OCI-LY3 (cell line): Measurements from ENCODE around the gene ZNF512.
"Not testable (repeated sequence)": the region's sequence is repeated elsewhere in the genome, so short reads cannot be mapped to it uniquely, and the experiment has no call there.

Experiments used
- H2AFZ ChIP-seq: fragments of 200-600, 300-600 bp; shearing (Covaris generic); 2 replicates; pipeline ENCODE4 v1.6.0; 2014; ENCODE audit warnings: antibody characterized with exemption, low read depth, low read length
- H3K27ac ChIP-seq: fragments of 200-600, 300-600 bp; sonication (generic); 2 replicates; pipeline ENCODE4 v1.5.1; 2014; ENCODE audit warnings: mild to moderate bottlenecking, low read length, moderate library complexity, mixed read lengths
- H3K27me3 ChIP-seq: fragments of 200-600, 300-600 bp; sonication (generic); 2 replicates; pipeline ENCODE4 v1.6.1; 2014; ENCODE audit warnings: low read depth, low read length, mixed read lengths
- H3K36me3 ChIP-seq: fragments of 200-600, 300-600 bp; sonication (generic); replicated peaks from 2 replicates; pipeline ENCODE3; 2014; ENCODE audit warnings: low read depth, low read length, mixed read lengths
- H3K4me1 ChIP-seq: fragments of 300-600, 200-600 bp; sonication (generic); 2 replicates; pipeline ENCODE4 v1.6.1; 2014; ENCODE audit warnings: low read length, mixed read lengths
- H3K4me2 ChIP-seq: fragments of 200-600, 300-600 bp; sonication (generic); 2 replicates; pipeline ENCODE4 v1.6.1; 2014; ENCODE audit warnings: low read length, mixed read lengths
- H3K4me3 ChIP-seq: fragments of 300-600, 200-600 bp; sonication (generic); 2 replicates; pipeline ENCODE4 v1.5.1; 2014; ENCODE audit warnings: antibody characterized with exemption, mild to moderate bottlenecking, low read length, moderate library complexity
- H3K79me2 ChIP-seq: fragments of 300-600, 200-600 bp; shearing (Covaris generic); 2 replicates; pipeline ENCODE4 v1.6.1; 2014; ENCODE audit warnings: mild to moderate bottlenecking, low read length, mixed read lengths
- H3K9ac ChIP-seq: fragments of 300-600, 200-600 bp; shearing (Covaris generic); 2 replicates; pipeline ENCODE4 v1.6.0; 2014; ENCODE audit warnings: mild to moderate bottlenecking, low read length, moderate library complexity
- H3K9me3 ChIP-seq: fragments of 200-600, 300-600 bp; shearing (Covaris generic); 2 replicates; pipeline ENCODE4 v1.6.1; 2014; ENCODE audit warnings: low read length, mixed read lengths; ENCODE audit not compliant: insufficient read depth
- H4K20me1 ChIP-seq: fragments of 200-600, 300-600 bp; sonication (generic); 2 replicates; pipeline ENCODE4 v1.6.1; 2016; ENCODE audit warnings: low read length, mixed read lengths; ENCODE audit not compliant: insufficient read depth
- EZH2phosphoT487 ChIP-seq: fragments of 200-600 bp; shearing (Covaris generic); IDR thresholded peaks from 2 replicates; pipeline ENCODE4 v1.6.1; 2018; ENCODE audit warnings: antibody characterized with exemption, mixed run types, low read depth
- TF ChIP-seq, protein P1 (sequence below): fragments of 200-600, 300-600 bp; sonication (generic); IDR thresholded peaks from 2 replicates; pipeline ENCODE4 v1.5.1; 2014; ENCODE audit warnings: antibody characterized with exemption, low read length, low read depth

Gene ZNF512

DNA sequence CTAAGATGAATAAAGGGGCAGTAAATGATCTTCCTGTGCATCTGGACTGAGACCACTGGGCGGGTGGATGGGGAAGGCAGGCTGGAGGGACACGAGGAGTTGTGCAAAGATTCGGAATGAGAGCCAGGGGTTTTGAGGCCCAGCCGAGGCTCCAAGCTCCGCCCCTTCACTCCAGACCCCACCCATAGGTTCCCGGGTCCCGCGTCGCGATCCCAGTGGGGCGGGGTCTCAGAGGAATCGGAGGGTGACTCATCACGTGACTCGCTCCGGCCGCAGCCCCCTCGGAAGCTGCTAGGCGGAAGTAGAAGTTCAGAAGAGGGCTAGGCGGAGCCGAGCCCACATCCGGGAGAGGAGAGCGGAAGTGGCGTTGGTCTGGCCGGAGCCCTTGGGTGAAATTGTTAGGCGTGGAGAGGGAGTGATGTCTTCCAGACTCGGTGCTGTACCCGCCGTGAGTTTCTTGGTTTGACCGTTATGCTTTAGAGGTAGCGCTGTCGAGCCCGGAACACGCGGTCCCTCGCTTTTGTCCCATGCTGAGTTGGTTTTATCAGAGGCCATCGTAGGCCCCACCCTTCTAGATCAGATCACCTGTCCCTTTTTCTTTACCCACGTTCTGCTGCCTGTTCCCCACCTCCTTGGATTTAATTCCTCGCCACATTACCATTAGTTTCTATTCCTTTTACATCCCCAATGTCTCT, at the start of gene ZNF512:
Gene ZNF512 (plus strand): TSS at position 348 of the 695 bp plus-strand sequence. CDS start 71 bp downstream, at position 419.
- peaks cover 18% of the 10 kb centered on the region for H4K20me1 ChIP-seq
- no peaks in the 10 kb centered on the region for H3K9me3 ChIP-seq
- peak within 1 kb of the TSS; percentile 95 for H2AFZ ChIP-seq
- H3K79me2 ChIP-seq = peaks cover 50% of the 10 kb centered on the region
- peak within 1 kb of the TSS; percentile 95 for H3K4me2 ChIP-seq
- peaks cover 9% of the 10 kb centered on the region for H3K36me3 ChIP-seq
- peak within 1 kb of the TSS; percentile 79 for H3K9ac ChIP-seq
- H3K4me1 ChIP-seq = peaks cover 18% of the 10 kb centered on the region
- TF ChIP-seq, protein P1, sequence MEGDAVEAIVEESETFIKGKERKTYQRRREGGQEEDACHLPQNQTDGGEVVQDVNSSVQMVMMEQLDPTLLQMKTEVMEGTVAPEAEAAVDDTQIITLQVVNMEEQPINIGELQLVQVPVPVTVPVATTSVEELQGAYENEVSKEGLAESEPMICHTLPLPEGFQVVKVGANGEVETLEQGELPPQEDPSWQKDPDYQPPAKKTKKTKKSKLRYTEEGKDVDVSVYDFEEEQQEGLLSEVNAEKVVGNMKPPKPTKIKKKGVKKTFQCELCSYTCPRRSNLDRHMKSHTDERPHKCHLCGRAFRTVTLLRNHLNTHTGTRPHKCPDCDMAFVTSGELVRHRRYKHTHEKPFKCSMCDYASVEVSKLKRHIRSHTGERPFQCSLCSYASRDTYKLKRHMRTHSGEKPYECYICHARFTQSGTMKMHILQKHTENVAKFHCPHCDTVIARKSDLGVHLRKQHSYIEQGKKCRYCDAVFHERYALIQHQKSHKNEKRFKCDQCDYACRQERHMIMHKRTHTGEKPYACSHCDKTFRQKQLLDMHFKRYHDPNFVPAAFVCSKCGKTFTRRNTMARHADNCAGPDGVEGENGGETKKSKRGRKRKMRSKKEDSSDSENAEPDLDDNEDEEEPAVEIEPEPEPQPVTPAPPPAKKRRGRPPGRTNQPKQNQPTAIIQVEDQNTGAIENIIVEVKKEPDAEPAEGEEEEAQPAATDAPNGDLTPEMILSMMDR = no peak
- TF ChIP-seq EZH2phosphoT487 = no peak
- H3K27ac ChIP-seq = peak within 1 kb of the TSS; percentile 42
- H3K27me3 ChIP-seq = no peaks in the 10 kb centered on the region
- peak within 1 kb of the TSS; percentile 86 for H3K4me3 ChIP-seq

DNA sequence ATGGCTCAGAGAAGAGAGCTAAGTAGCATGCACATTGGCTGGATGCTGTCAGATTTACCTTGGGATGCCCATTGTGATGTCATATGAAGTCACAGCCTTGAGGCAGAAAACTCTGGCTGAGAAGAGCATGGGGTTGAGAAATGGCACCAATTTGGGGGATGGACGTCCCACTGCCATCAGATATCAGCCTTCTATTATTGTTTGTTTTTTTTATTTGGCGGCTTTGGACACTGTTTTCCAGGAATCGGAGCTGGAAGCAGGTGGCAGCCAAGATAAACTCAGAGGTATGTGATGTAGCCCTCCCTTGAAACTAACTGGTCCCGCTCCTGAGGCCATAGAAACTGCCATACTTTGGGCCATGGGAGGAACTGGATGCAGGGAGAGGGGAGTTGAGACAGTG, 45.6 kb upstream of the ZNF512 start:
- H2AFZ ChIP-seq = no peak overlapping the region

GRCh38 chr2:27538839-27539450, 43.9 kb upstream of the ZNF512 start:
- H3K4me1 ChIP-seq, H3K9me3 ChIP-seq, H3K79me2 ChIP-seq, H3K4me3 ChIP-seq, H3K9ac ChIP-seq, H3K36me3 ChIP-seq, H3K4me2 ChIP-seq, H3K27ac ChIP-seq, H2AFZ ChIP-seq, H4K20me1 ChIP-seq: not testable (repeated sequence)
- 0 out of 2 replicates have a peak, but pooled peaks cover 17% of the 10 kb centered on the region for H3K27me3 ChIP-seq

More for the DNA sequence above, 45.6 kb upstream of the ZNF512 start:
- no peak overlapping the region for H3K9ac ChIP-seq
- H3K4me1 ChIP-seq = no peaks in the 10 kb centered on the region
- H3K9me3 ChIP-seq = no peaks in the 10 kb centered on the region
- no peak overlapping the region for H3K4me2 ChIP-seq
- H3K27ac ChIP-seq = no peak overlapping the region
- 0 out of 2 replicates have a peak, but pooled peaks cover 22% of the 10 kb centered on the region for H3K27me3 ChIP-seq
- no peak for TF ChIP-seq EZH2phosphoT487
- TF ChIP-seq, protein P1 = no peak
- H4K20me1 ChIP-seq = no peaks in the 10 kb centered on the region
- no peaks in the 10 kb centered on the region for H3K79me2 ChIP-seq
- no peaks in the 10 kb centered on the region for H3K36me3 ChIP-seq
- H3K4me3 ChIP-seq = no peak overlapping the region

- H3K79me2 ChIP-seq, H3K27ac ChIP-seq, H3K36me3 ChIP-seq, H3K4me1 ChIP-seq, H3K9ac ChIP-seq, H2AFZ ChIP-seq, H3K4me3 ChIP-seq, H4K20me1 ChIP-seq, H3K9me3 ChIP-seq, H3K4me2 ChIP-seq: not testable (repeated sequence)
- H3K27me3 ChIP-seq = 0 out of 2 replicates have a peak, but pooled peaks cover 12% of the 10 kb centered on the region
These were observed 43.2 kb upstream of the ZNF512 start for GRCh38 chr2:27539649-27540048.

DNA sequence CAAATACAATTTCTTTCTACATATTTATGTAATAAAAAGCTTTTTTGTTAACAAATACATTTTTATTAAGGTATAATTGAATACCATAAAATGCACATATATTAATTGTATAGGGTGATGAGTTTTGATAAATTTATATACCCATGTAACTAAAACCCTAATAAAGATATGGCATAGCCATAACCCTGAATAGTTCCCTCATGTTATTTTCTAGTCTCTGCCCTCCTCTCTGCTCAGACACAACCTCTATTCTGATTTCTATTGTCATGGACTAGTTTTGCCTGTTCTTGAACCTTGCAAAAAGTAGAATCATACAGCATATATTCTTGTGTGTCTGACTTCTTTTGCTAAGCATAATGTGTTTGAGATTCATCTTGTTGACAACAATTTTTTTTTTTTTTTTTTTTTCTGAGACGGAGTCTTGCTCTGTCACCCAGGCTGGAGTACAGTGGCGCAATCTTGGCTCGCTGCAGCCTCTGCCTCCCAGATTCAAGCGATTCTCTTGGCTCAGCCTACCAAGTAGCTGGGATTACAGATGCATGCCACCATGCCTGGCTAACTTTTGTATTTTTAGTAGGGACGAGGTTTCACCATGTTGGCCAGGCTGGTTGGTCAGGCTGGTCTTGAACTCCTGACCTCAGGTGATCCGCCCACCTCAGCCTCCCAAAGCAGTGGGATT, 38.6 kb upstream of the ZNF512 start:
- H3K36me3 ChIP-seq = no peaks in the 10 kb centered on the region
- H3K9me3 ChIP-seq = no peaks in the 10 kb centered on the region
- no peaks in the 10 kb centered on the region for H3K79me2 ChIP-seq
- no peak overlapping the region for H3K4me3 ChIP-seq
- no peak overlapping the region for H3K4me2 ChIP-seq
- H4K20me1 ChIP-seq = no peaks in the 10 kb centered on the region
- H3K27ac ChIP-seq = no peak overlapping the region
- no peak overlapping the region for H3K9ac ChIP-seq
- no peak overlapping the region for H2AFZ ChIP-seq
- H3K4me1 ChIP-seq = no peaks in the 10 kb centered on the region
- TF ChIP-seq, protein P1 = no peak
- TF ChIP-seq EZH2phosphoT487 = no peak
- no peaks in the 10 kb centered on the region for H3K27me3 ChIP-seq
